Liver (tissue), 9 donors: ENCODE measurements around the gene WDR48. TPM values are rescaled to one million over a fixed set of nuclear protein-coding genes. Genes with fewer than 3 reads are reported as not detected.

Experiments used
- DNase-seq: peaks from one replicate; pipeline ENCODE4 v3.0.0-alpha.2; 2017; ENCODE audit warnings: low spot score
- H3K27ac ChIP-seq, 2 donors: one replicate each; pipeline ENCODE4 v1.7.0; 2013; ENCODE audit warnings: inconsistent platforms in 2 of 2, low read length in 2 of 2, control low read depth in 1 of 2, low read depth in 1 of 2, mild to moderate bottlenecking in 1 of 2
- H3K27me3 ChIP-seq, 4 donors: one replicate each; pipeline versions ENCODE4 v1.6.1 to v1.7.0; 2013; ENCODE audit warnings: low read length in 3 of 4, inconsistent platforms in 1 of 4, mild to moderate bottlenecking in 1 of 4, moderate library complexity in 1 of 4; ENCODE audit not compliant: control insufficient read depth in 4 of 4, insufficient read depth in 4 of 4
- H3K36me3 ChIP-seq, 4 donors: one replicate each; pipeline versions ENCODE4 v1.6.1 to v1.7.0; 2013; ENCODE audit warnings: low read length in 3 of 4, mild to moderate bottlenecking in 3 of 4, low read depth in 1 of 4, moderate library complexity in 1 of 4; ENCODE audit not compliant: control insufficient read depth in 4 of 4, insufficient read depth in 3 of 4
- H3K4me1 ChIP-seq, 4 donors: one replicate each; pipeline versions ENCODE4 v1.6.1 to v1.7.0; 2013; ENCODE audit warnings: low read length in 3 of 4, mild to moderate bottlenecking in 3 of 4, moderate library complexity in 1 of 4; ENCODE audit not compliant: control insufficient read depth in 4 of 4, insufficient read depth in 4 of 4
- H3K4me3 ChIP-seq, 3 donors: one replicate each; pipeline versions ENCODE4 v1.6.1 to v1.7.0; 2013; ENCODE audit warnings: low read length in 3 of 3, control low read depth in 1 of 3, low read depth in 1 of 3, mild to moderate bottlenecking in 1 of 3
- H3K9ac ChIP-seq, 2 donors: one replicate each; pipeline ENCODE4 v1.7.0; 2013; ENCODE audit warnings: low read length in 2 of 2, mild to moderate bottlenecking in 2 of 2, moderate library complexity in 2 of 2, control low read depth in 1 of 2, low read depth in 1 of 2
- H3K9me3 ChIP-seq, 4 donors: one replicate each; pipeline versions ENCODE4 v1.6.1 to v1.7.0; 2013; ENCODE audit warnings: low read length in 3 of 4; ENCODE audit not compliant: control insufficient read depth in 4 of 4
- EGR1 ChIP-seq, 2 donors: IDR thresholded peaks; 2 replicates each; pipeline ENCODE4 v1.6.1; 2016 to 2018; ENCODE audit warnings: antibody characterized with exemption in 2 of 2, low read depth in 2 of 2
- FOXA1 ChIP-seq: IDR thresholded peaks from 2 replicates; pipeline ENCODE4 v1.6.1; 2016; ENCODE audit warnings: antibody characterized with exemption
- FOXA2 ChIP-seq: IDR thresholded peaks from 2 replicates; pipeline ENCODE4 v1.6.1; 2016; ENCODE audit warnings: antibody characterized with exemption
- GABPA ChIP-seq, 2 donors: IDR thresholded peaks in 1 of 2; conservative IDR thresholded peaks in 1 of 2; 2 replicates each; pipeline ENCODE4 v1.6.1; 2016; ENCODE audit warnings: antibody characterized with exemption in 2 of 2, mild to moderate bottlenecking in 1 of 2, moderate library complexity in 1 of 2
- HNF4A ChIP-seq, 2 donors: conservative IDR thresholded peaks; 2 replicates each; pipeline ENCODE4 v1.6.1; 2016; ENCODE audit warnings: antibody characterized with exemption in 2 of 2, mild to moderate bottlenecking in 2 of 2
- HNF4G ChIP-seq: IDR thresholded peaks from 2 replicates; pipeline ENCODE4 v1.6.1; 2016; ENCODE audit warnings: antibody characterized with exemption
- JUND ChIP-seq, 2 donors: IDR thresholded peaks; 2 replicates each; pipeline ENCODE4 v1.6.1; 2016; ENCODE audit warnings: antibody characterized with exemption in 2 of 2
- RAD21 ChIP-seq, 2 donors: IDR thresholded peaks; 2 replicates each; pipeline ENCODE4 v1.6.1; 2016; ENCODE audit warnings: antibody characterized with exemption in 2 of 2, mild to moderate bottlenecking in 2 of 2
- RXRA ChIP-seq, 2 donors: IDR thresholded peaks; 2 replicates each; pipeline ENCODE4 v1.6.1; 2017 to 2018; ENCODE audit warnings: antibody characterized with exemption in 2 of 2, mild to moderate bottlenecking in 1 of 2
- SP1 ChIP-seq: IDR thresholded peaks from 2 replicates; pipeline ENCODE4 v1.6.1; 2018; ENCODE audit warnings: antibody characterized with exemption, mild to moderate bottlenecking
- TAF1 ChIP-seq: conservative IDR thresholded peaks from 2 replicates; pipeline ENCODE4 v1.6.1; 2016; ENCODE audit warnings: antibody characterized with exemption, mild to moderate bottlenecking
- YY1 ChIP-seq: IDR thresholded peaks from 2 replicates; pipeline ENCODE4 v1.6.1; 2016; ENCODE audit warnings: antibody characterized with exemption, mild to moderate bottlenecking
- WGBS: extraction: QIAGEN DNeasy Blood & Tissue Kit; methylation state at CpG from one replicate; pipeline ENCODE4 v1.1.7; 2013; 5-methylcytosine and 5-hydroxymethylcytosine counted together
- polyA plus RNA-seq, 2 donors: library from polyadenylated mRNA; stranded (reverse) in 1 of 2; unstranded in 1 of 2; fragments of 200-250 nt in 1 of 2; fragments of >200 nt in 1 of 2; fragmentation: Nextera tagmentation in 1 of 2; extraction: Ambion mirVana in 1 of 2; gene quantifications; one replicate each; pipeline versions ENCODE4 v1.2.1 to v1.2.3, GENCODE V29; 2013 to 2015
- total RNA-seq, 2 donors: library from RNA; depleted of rRNA; stranded (reverse); fragments of >200 nt; gene quantifications; one replicate each; pipeline ENCODE4 v1.2.3, GENCODE V29; 2014
- TF ChIP-seq, protein P1 (sequence below): fragments of 150-350 bp; IDR thresholded peaks from 2 replicates; pipeline ENCODE4 v1.5.1; 2017; ENCODE audit warnings: improper control_type of control experiment, low read depth, low read length; ENCODE audit not compliant: missing input control
- TF ChIP-seq, protein P2 (sequence below): IDR thresholded peaks from 2 replicates; pipeline ENCODE4 v1.6.1; 2016; ENCODE audit warnings: antibody characterized with exemption
- TF ChIP-seq, protein P3 (sequence below): IDR thresholded peaks from 2 replicates; pipeline ENCODE4 v1.6.1; 2016; ENCODE audit warnings: antibody characterized with exemption
- TF ChIP-seq, protein P4 (sequence below): IDR thresholded peaks from 2 replicates; pipeline ENCODE4 v1.6.1; 2016; ENCODE audit warnings: antibody characterized with exemption, mild to moderate bottlenecking
- TF ChIP-seq, protein P5 (sequence below): IDR thresholded peaks from 2 replicates; pipeline ENCODE4 v1.6.1; 2016; ENCODE audit warnings: antibody characterized with exemption
- donor health status: healthy.
- donor health status: healthy.
- donor health status: healthy.
- donor health status: healthy.
- donor health status: healthy.

Gene WDR48
- total and polyA plus RNA-seq, 4 donors: 8.0 to 24.9 (median 16.5) TPM

DNA sequence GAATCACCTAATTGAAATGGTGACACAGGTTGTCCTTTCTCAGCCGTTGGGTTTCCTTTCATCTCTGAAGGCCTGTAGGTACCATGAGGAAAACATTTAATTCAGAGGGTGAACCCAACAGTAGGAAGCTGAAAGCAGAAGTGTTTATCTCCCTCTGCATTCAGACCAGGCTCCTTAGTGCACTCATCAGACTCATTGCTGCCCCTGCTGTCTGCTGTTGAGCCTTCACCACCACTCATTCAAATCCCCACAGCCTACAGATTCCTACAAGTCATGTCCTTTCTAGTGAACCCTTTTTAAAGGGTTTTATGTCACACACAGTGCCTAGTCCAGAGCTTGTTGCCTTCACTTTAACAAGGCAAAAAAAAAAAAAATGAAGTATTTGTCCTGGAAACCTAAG lies 13.4 kb downstream of the WDR48 start:
- no peaks in the 10 kb centered on the region for H3K27me3 ChIP-seq
- H3K4me1 ChIP-seq: peaks cover 0 to 4% (median 0%) of the 10 kb centered on the region in 4 donors
- no peak overlapping the region for H3K9ac ChIP-seq
- no peak overlapping the region for H3K4me3 ChIP-seq
- H3K27ac ChIP-seq: no peak overlapping the region
- TF ChIP-seq GABPA (IDR thresholded peaks at IDR 0.05 in 1 of 2, conservative IDR thresholded peaks at IDR 0.05 in 1 of 2): no peak
- TF ChIP-seq, protein P1, sequence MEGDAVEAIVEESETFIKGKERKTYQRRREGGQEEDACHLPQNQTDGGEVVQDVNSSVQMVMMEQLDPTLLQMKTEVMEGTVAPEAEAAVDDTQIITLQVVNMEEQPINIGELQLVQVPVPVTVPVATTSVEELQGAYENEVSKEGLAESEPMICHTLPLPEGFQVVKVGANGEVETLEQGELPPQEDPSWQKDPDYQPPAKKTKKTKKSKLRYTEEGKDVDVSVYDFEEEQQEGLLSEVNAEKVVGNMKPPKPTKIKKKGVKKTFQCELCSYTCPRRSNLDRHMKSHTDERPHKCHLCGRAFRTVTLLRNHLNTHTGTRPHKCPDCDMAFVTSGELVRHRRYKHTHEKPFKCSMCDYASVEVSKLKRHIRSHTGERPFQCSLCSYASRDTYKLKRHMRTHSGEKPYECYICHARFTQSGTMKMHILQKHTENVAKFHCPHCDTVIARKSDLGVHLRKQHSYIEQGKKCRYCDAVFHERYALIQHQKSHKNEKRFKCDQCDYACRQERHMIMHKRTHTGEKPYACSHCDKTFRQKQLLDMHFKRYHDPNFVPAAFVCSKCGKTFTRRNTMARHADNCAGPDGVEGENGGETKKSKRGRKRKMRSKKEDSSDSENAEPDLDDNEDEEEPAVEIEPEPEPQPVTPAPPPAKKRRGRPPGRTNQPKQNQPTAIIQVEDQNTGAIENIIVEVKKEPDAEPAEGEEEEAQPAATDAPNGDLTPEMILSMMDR: no peak
- no peak for TF ChIP-seq SP1
- TF ChIP-seq FOXA1: no peak
- no peak for TF ChIP-seq JUND (IDR thresholded peaks at IDR 0.05)
- TF ChIP-seq HNF4A (conservative IDR thresholded peaks at IDR 0.05): no peak
- TF ChIP-seq TAF1: no peak
- TF ChIP-seq RAD21 (IDR thresholded peaks at IDR 0.05): no peak
- no peak for TF ChIP-seq FOXA2
- peaks cover 1 to 24% (median 16%) of the 10 kb centered on the region in 4 donors for H3K36me3 ChIP-seq
- no peaks in the 10 kb centered on the region for H3K9me3 ChIP-seq
- 38% methylated on average over 1 of the region's 1 CpG for WGBS
- no peak for DNase-seq

DNA sequence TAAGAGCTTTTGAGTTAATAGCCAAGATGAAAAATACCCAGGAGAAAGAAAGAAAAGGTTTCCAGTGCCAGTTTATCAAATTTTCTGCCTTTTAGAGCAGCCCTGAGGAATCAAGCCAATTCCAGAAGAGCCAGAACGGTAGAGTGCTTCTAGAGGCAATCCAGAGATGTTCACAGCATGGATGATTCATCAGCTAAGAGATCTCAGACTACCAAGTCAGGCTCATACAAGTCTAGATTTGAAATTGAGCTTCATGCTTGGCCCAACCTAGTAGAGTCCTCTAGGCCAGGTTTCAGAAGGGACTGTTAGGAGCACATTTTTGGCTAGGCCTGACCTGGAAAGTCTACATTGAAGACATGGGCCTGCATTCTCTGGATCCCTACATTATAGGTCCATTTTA lies 15.5 kb downstream of the WDR48 start:
- no peak for DNase-seq
- H3K4me3 ChIP-seq: no peak overlapping the region
- peaks cover 0 to under 1% (median 0%) of the 10 kb centered on the region in 4 donors for H3K4me1 ChIP-seq
- TF ChIP-seq, protein P1: no peak
- TF ChIP-seq SP1: no peak
- no peak for TF ChIP-seq RAD21 (IDR thresholded peaks at IDR 0.05)
- TF ChIP-seq FOXA2: no peak
- no peak for TF ChIP-seq YY1
- TF ChIP-seq FOXA1: no peak
- TF ChIP-seq GABPA (IDR thresholded peaks at IDR 0.05 in 1 of 2, conservative IDR thresholded peaks at IDR 0.05 in 1 of 2): no peak
- TF ChIP-seq, protein P2, sequence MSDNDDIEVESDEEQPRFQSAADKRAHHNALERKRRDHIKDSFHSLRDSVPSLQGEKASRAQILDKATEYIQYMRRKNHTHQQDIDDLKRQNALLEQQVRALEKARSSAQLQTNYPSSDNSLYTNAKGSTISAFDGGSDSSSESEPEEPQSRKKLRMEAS: no peak
- TF ChIP-seq EGR1 (IDR thresholded peaks at IDR 0.05; ENCODE audit: low read depth in 2 of 2): no peak
- TF ChIP-seq HNF4A (conservative IDR thresholded peaks at IDR 0.05): no peak
- TF ChIP-seq JUND (IDR thresholded peaks at IDR 0.05): no peak
- TF ChIP-seq, protein P3, sequence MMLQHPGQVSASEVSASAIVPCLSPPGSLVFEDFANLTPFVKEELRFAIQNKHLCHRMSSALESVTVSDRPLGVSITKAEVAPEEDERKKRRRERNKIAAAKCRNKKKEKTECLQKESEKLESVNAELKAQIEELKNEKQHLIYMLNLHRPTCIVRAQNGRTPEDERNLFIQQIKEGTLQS: no peak
- TF ChIP-seq RXRA (IDR thresholded peaks at IDR 0.05): no peak
- no peak for TF ChIP-seq TAF1
- TF ChIP-seq, protein P4, sequence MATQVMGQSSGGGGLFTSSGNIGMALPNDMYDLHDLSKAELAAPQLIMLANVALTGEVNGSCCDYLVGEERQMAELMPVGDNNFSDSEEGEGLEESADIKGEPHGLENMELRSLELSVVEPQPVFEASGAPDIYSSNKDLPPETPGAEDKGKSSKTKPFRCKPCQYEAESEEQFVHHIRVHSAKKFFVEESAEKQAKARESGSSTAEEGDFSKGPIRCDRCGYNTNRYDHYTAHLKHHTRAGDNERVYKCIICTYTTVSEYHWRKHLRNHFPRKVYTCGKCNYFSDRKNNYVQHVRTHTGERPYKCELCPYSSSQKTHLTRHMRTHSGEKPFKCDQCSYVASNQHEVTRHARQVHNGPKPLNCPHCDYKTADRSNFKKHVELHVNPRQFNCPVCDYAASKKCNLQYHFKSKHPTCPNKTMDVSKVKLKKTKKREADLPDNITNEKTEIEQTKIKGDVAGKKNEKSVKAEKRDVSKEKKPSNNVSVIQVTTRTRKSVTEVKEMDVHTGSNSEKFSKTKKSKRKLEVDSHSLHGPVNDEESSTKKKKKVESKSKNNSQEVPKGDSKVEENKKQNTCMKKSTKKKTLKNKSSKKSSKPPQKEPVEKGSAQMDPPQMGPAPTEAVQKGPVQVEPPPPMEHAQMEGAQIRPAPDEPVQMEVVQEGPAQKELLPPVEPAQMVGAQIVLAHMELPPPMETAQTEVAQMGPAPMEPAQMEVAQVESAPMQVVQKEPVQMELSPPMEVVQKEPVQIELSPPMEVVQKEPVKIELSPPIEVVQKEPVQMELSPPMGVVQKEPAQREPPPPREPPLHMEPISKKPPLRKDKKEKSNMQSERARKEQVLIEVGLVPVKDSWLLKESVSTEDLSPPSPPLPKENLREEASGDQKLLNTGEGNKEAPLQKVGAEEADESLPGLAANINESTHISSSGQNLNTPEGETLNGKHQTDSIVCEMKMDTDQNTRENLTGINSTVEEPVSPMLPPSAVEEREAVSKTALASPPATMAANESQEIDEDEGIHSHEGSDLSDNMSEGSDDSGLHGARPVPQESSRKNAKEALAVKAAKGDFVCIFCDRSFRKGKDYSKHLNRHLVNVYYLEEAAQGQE: no peak
- TF ChIP-seq HNF4G: no peak
- TF ChIP-seq, protein P5, sequence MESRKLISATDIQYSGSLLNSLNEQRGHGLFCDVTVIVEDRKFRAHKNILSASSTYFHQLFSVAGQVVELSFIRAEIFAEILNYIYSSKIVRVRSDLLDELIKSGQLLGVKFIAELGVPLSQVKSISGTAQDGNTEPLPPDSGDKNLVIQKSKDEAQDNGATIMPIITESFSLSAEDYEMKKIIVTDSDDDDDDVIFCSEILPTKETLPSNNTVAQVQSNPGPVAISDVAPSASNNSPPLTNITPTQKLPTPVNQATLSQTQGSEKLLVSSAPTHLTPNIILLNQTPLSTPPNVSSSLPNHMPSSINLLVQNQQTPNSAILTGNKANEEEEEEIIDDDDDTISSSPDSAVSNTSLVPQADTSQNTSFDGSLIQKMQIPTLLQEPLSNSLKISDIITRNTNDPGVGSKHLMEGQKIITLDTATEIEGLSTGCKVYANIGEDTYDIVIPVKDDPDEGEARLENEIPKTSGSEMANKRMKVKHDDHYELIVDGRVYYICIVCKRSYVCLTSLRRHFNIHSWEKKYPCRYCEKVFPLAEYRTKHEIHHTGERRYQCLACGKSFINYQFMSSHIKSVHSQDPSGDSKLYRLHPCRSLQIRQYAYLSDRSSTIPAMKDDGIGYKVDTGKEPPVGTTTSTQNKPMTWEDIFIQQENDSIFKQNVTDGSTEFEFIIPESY: no peak
- H3K36me3 ChIP-seq: peaks cover 1 to 31% (median 21%) of the 10 kb centered on the region in 4 donors
- no peak overlapping the region for H3K27ac ChIP-seq
- WGBS: 86% methylated on average over 1 of the region's 1 CpG
- no peak overlapping the region for H3K9ac ChIP-seq
- no peaks in the 10 kb centered on the region for H3K27me3 ChIP-seq
- no peaks in the 10 kb centered on the region for H3K9me3 ChIP-seq
